GM10266 (cell line): ENCODE measurements around the gene GPC6.

Experiments used
- DNase-seq: peaks from one replicate; pipeline ENCODE4 v3.0.0; 2012; ENCODE audit errors: extremely low spot score
- CTCF ChIP-seq: IDR thresholded peaks from 2 replicates; pipeline ENCODE4 v1.5.1; 2012; ENCODE audit warnings: mild to moderate bottlenecking, low read depth; ENCODE audit not compliant: control insufficient read depth, insufficient read depth; ENCODE audit errors: missing control alignments

Gene GPC6

GRCh38 chr13:94344126-94344818 is 1117.7 kb downstream of the GPC6 start:
- no peak for TF ChIP-seq CTCF
- no peak for DNase-seq

GRCh38 chr13:94345374-94346195 is 1119.0 kb downstream of the GPC6 start:
- no peak for DNase-seq
- peak; percentile 10 for TF ChIP-seq CTCF

- TF ChIP-seq CTCF, result no peak
Measured at GRCh38 chr13:94346261-94347019, 1119.8 kb downstream of the GPC6 start.

GRCh38 chr13:94351292-94351990 is 1124.8 kb downstream of the GPC6 start:
- no peak for TF ChIP-seq CTCF
- DNase-seq, result no peak

More at GRCh38 chr13:94346261-94347019, 1119.8 kb downstream of the GPC6 start:
- no peak for DNase-seq

- no peak for TF ChIP-seq CTCF
- no peak for DNase-seq
Measured at GRCh38 chr13:94352057-94352456, 1125.5 kb downstream of the GPC6 start.

- TF ChIP-seq CTCF, result no peak
- no peak for DNase-seq
Measured at GRCh38 chr13:94353167-94353710, 1126.6 kb downstream of the GPC6 start.
